Stimulated activated naive B cell treated with anti-CD40 and anti-IgM and Interleukin-4, amounts not matched to agents 10 μg/mL and 1 μg/mL and 100 μg/mL, for 72 hours (primary cell): ENCODE results near the gene SLC15A2.

Experiments
- ATAC-seq, 2 donors: fragments of 150-1000 bp; cut with Tn5 transposase; replicated peaks; 2 replicates each; pipeline ENCODE4 v1.10.0; 2021; ENCODE audit warnings: moderate library complexity in 1 of 2
- DNase-seq: peaks from one replicate; pipeline ENCODE4 v3.0.0; 2021
- H3K27ac Mint-ChIP-seq: one replicate; pipeline ENCODE4 v1.8.0; 2022; ENCODE audit warnings: mild to moderate bottlenecking, mixed read lengths
- H3K27me3 Mint-ChIP-seq, 2 donors: one replicate each; pipeline ENCODE4 v1.8.0; 2022; ENCODE audit warnings: mixed read lengths in 2 of 2
- H3K36me3 Mint-ChIP-seq, 2 donors: one replicate each; pipeline ENCODE4 v1.8.0; 2022; ENCODE audit warnings: mixed read lengths in 2 of 2, mild to moderate bottlenecking in 1 of 2
- H3K4me1 Mint-ChIP-seq, 2 donors: one replicate each; pipeline ENCODE4 v1.8.0; 2022; ENCODE audit warnings: mixed read lengths in 2 of 2, mild to moderate bottlenecking in 1 of 2
- H3K4me3 Mint-ChIP-seq, 2 donors: one replicate each; pipeline ENCODE4 v1.8.0; 2022; ENCODE audit warnings: mild to moderate bottlenecking in 2 of 2, mixed read lengths in 2 of 2, moderate library complexity in 1 of 2
- H3K9me3 Mint-ChIP-seq, 2 donors: one replicate each; pipeline ENCODE4 v1.8.0; 2022; ENCODE audit warnings: mixed read lengths in 2 of 2, mild to moderate bottlenecking in 1 of 2

SLC15A2 gene

DNA sequence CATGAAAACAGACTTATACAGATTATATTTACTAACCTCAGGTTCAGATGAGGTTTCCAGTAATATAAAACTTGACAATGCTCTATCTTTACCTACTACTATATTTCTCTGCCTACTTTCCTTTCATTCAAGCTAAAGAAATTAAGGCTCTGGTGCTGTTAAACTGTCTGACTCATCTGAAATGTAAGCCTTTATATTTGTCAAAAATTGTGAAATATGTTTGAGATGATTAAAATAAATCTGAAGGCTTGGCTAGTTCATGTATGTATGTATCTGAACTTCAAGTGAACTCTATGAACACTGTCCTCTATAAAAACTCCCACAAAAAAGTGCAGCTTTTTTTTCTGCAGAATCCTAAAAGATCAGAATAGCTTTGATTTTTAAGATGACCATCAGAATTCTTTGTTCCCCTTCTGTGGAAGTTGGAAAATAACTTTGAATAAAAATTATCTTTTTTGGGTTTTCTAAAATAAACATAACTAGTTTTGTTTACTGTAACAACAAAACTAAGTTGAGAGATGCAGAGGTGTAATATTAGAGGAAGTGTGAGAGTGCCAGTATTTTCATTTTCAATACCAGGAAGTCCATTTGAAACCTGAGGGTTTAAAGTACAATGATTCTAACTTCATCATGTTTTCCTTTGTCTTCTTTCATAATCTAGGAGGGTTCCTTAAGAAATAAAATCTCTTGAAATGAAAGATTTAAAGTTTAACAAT lies 85.7 kb downstream of the SLC15A2 start:
- peaks cover 15 to 16% of the 10 kb centered on the region in 2 donors for H3K9me3 Mint-ChIP-seq
- ATAC-seq (peak; percentile 59 to 65), DNase-seq (no peak)
- no peaks in the 10 kb centered on the region for H3K27me3 Mint-ChIP-seq
- peaks cover 10 to 26% of the 10 kb centered on the region in 2 donors for H3K4me1 Mint-ChIP-seq
- peak overlapping the region; percentile 14 for H3K27ac Mint-ChIP-seq
- no peak overlapping the region for H3K4me3 Mint-ChIP-seq
- H3K36me3 Mint-ChIP-seq: peaks cover 36 to 45% of the 10 kb centered on the region in 2 donors

GRCh38 chr3:121980450-121980796 lies 86.2 kb downstream of the SLC15A2 start:
- Mint-ChIP-seq H3K27ac (peak overlapping the region; percentile 14), H3K36me3 (peaks cover 38 to 45% of the 10 kb centered on the region in 2 donors), H3K4me1 (peaks cover 13 to 31% of the 10 kb centered on the region in 2 donors), H3K9me3 (peaks cover 14 to 16% of the 10 kb centered on the region in 2 donors), H3K4me3 (peak overlapping the region in 1 of 2 donors; percentile 6), H3K27me3 (no peaks in the 10 kb centered on the region)
- no peak for ATAC-seq
- DNase-seq: no peak

- peaks cover 32 to 42% of the 10 kb centered on the region in 2 donors for H3K36me3 Mint-ChIP-seq
- H3K4me1 Mint-ChIP-seq: peaks cover 11 to 32% of the 10 kb centered on the region in 2 donors
- H3K27me3 Mint-ChIP-seq: no peaks in the 10 kb centered on the region
- H3K27ac Mint-ChIP-seq: no peak overlapping the region
- no peak for ATAC-seq
- H3K4me3 Mint-ChIP-seq: no peak overlapping the region
- DNase-seq: no peak
- H3K9me3 Mint-ChIP-seq: peaks cover 12 to 16% of the 10 kb centered on the region in 2 donors
Measured at GRCh38 chr3:121981473-121981872, 87.3 kb downstream of the SLC15A2 start.

- H3K27ac Mint-ChIP-seq: no peak overlapping the region
- DNase-seq: no peak
- no peak for ATAC-seq
- no peaks in the 10 kb centered on the region for H3K27me3 Mint-ChIP-seq
- H3K36me3 Mint-ChIP-seq: peaks cover 23 to 26% of the 10 kb centered on the region in 2 donors
- H3K4me1 Mint-ChIP-seq: peaks cover 19 to 37% of the 10 kb centered on the region in 2 donors
- H3K4me3 Mint-ChIP-seq: no peak overlapping the region
- H3K9me3 Mint-ChIP-seq: peaks cover 7 to 10% of the 10 kb centered on the region in 2 donors
Measured at GRCh38 chr3:121985846-121986245, 91.6 kb downstream of the SLC15A2 start.

DNA sequence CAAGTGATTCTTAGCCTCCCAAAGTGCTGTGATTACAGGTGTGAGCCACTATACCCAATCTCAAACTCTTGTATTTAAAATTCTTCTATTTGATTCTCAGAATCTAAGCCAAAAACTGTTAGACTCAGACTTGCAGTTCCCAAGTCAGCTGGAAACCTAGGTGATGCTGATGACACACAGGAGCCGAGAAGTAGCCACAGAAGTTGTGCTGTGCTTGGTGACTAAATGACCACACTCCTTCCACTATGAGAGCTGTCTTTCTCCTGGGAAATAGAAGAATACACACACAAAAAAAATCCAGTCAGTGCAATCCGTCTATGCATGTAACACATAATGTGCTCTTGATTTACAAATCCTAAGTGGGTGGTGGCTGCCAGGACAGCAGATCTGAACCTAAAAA lies 93.9 kb downstream of the SLC15A2 start:
- peaks cover 7 to 10% of the 10 kb centered on the region in 2 donors for H3K9me3 Mint-ChIP-seq
- H3K27ac Mint-ChIP-seq: no peak overlapping the region
- H3K36me3 Mint-ChIP-seq: peaks cover 21 to 26% of the 10 kb centered on the region in 2 donors
- DNase-seq (no peak), ATAC-seq (peak in 1 of 2 donors; percentile 25)
- H3K27me3 Mint-ChIP-seq: no peaks in the 10 kb centered on the region
- no peak overlapping the region for H3K4me3 Mint-ChIP-seq
- peaks cover 23 to 49% of the 10 kb centered on the region in 2 donors for H3K4me1 Mint-ChIP-seq

- peaks cover 35 to 67% of the 10 kb centered on the region in 2 donors for H3K4me1 Mint-ChIP-seq
- DNase-seq (no peak), ATAC-seq (no peak)
- H3K4me3 Mint-ChIP-seq: no peak overlapping the region
- no peaks in the 10 kb centered on the region for H3K27me3 Mint-ChIP-seq
- H3K9me3 Mint-ChIP-seq: no peaks in the 10 kb centered on the region
- H3K27ac Mint-ChIP-seq: no peak overlapping the region
- peaks cover 7 to 20% of the 10 kb centered on the region in 2 donors for H3K36me3 Mint-ChIP-seq
Measured at GRCh38 chr3:121989943-121990342, 95.7 kb downstream of the SLC15A2 start.

GRCh38 chr3:121992601-121993560 lies 98.7 kb downstream of the SLC15A2 start:
- ATAC-seq: peak; percentile 41 to 52
- no peak for DNase-seq
- no peak overlapping the region for H3K4me3 Mint-ChIP-seq
- H3K27ac Mint-ChIP-seq: peak overlapping the region; percentile 75
- peaks cover 55 to 90% of the 10 kb centered on the region in 2 donors for H3K4me1 Mint-ChIP-seq
- H3K27me3 Mint-ChIP-seq: no peaks in the 10 kb centered on the region
- H3K36me3 Mint-ChIP-seq: peaks cover 4 to 19% of the 10 kb centered on the region in 2 donors
- no peaks in the 10 kb centered on the region for H3K9me3 Mint-ChIP-seq
